Measurements from ENCODE around the gene LCE1A.
A peak's percentile ranks its signal among the peaks of the same experiment; 100 is the strongest.

Gene LCE1A

DNA sequence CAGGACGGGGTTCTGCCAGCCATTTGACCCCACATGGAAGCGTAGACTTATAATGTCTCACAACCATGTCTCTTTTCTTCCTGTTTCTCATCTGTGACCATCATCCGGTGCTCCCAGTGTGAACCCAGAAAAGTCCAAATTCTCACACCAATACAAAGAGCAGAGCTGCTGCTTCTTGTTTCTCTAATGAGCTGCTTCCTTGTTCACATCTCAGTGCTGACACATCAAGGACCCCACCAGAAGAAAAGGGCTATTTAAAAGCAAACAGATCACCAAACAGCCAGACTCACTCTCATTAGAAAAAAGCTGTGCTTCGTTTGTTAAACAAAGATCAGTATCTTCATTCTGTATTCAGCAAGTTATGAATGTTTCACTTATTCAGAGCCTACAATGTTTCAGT lies 31.6 kb upstream of the LCE1A start:
- Histone ChIP-seq H3K36me3 (replicated peaks in 1 of 2; ENCODE audit: control insufficient read depth in 2 of 2, insufficient read depth in 2 of 2, low read length in 2 of 2) (no peaks in the 10 kb centered on the region), H4K91ac (ENCODE audit: low read depth, low read length, poor library complexity) (no peak overlapping the region), H3K27me3 (ENCODE audit: control insufficient read depth in 3 of 3, insufficient read depth in 3 of 3, low read depth in 1 of 3, low read length in 3 of 3) (no peaks in the 10 kb centered on the region), H3K27ac (replicated peaks; ENCODE audit: low read length) (no peak overlapping the region), H3K23ac (ENCODE audit: low read depth, low read length, poor library complexity) (no peak overlapping the region), H2AFZ (ENCODE audit: low read length) (no peak overlapping the region), H3K4me1 (ENCODE audit: control insufficient read depth in 2 of 2, insufficient read depth in 1 of 2, low read depth in 1 of 2, low read length in 2 of 2) (no peaks in the 10 kb centered on the region), H3K18ac (ENCODE audit: low read length) (no peak overlapping the region), H2AK5ac (ENCODE audit: low read depth, low read length) (no peak overlapping the region), H3K9ac (ENCODE audit: low read depth, low read length, poor library complexity) (no peak overlapping the region), H2BK12ac (ENCODE audit: low read length) (no peak overlapping the region), H3K14ac (ENCODE audit: low read length) (no peak overlapping the region), H2BK120ac (ENCODE audit: low read depth, low read length) (no peak overlapping the region), H3K4ac (ENCODE audit: low read length) (no peak overlapping the region), H2BK5ac (ENCODE audit: low read length) (no peak overlapping the region), H3K9me3 (replicated peaks in 1 of 2; ENCODE audit: control insufficient read depth in 2 of 2, insufficient read depth in 1 of 2, low read depth in 1 of 2, low read length in 2 of 2) (peaks cover 0 to 3% of the 10 kb centered on the region in 2 donors), H3K79me1 (ENCODE audit: low read depth, low read length) (no peaks in the 10 kb centered on the region), H4K8ac (ENCODE audit: low read depth, low read length) (no peak overlapping the region), H2BK15ac (ENCODE audit: low read length) (no peak overlapping the region), H3K4me2 (ENCODE audit: insufficient read depth, low read length, poor library complexity, severe bottlenecking) (no peak overlapping the region), H3K4me3 (ENCODE audit: low read length in 2 of 2) (no peak overlapping the region)
- DNase-seq (ENCODE audit: low spot score) = no peak
- WGBS, 2 donors (ENCODE audit: extremely low coverage in 2 of 2, insufficient read length in 2 of 2, insufficient replicate concordance in 1 of 2) = no CpG with 5 or more reads among the region's 4 CpGs

DNA sequence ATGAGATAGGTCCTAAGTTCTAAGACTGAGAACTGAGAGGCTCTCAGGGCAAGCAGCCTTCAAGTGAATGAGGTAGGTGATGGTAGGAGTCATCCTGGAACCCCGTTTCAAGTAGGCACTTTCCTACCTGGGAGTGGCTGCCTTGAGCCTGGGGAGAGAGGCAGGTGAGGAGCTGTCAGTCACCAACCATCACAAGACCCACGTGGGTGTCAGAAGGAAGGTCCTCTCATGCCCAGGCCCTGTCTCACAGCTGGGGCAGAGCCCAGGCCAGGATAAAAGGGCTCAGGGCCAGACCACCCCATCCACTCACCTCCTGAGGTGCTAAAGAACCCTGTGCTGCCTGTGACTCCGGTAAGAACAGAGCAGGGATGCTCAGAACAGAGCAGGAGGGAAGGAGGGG lies 30.9 kb upstream of the LCE1A start, which contains the start of gene LCE1D:
TSS of gene LCE1D (plus strand) at position 301 of the 400 bp plus-strand sequence. CDS start 1,074 bp downstream, outside the sequence.
- no peak within 1 kb of the TSS for H4K91ac ChIP-seq (ENCODE audit: low read depth, low read length, poor library complexity)
- no peak within 1 kb of the TSS for H3K23ac ChIP-seq (ENCODE audit: low read depth, low read length, poor library complexity)
- H3K9ac ChIP-seq (ENCODE audit: low read depth, low read length, poor library complexity) = no peak within 1 kb of the TSS
- H2BK12ac ChIP-seq (ENCODE audit: low read length) = no peak within 1 kb of the TSS
- no peaks in the 10 kb centered on the region for H3K36me3 ChIP-seq (replicated peaks in 1 of 2; ENCODE audit: control insufficient read depth in 2 of 2, insufficient read depth in 2 of 2, low read length in 2 of 2)
- no peaks in the 10 kb centered on the region for H3K4me1 ChIP-seq (ENCODE audit: control insufficient read depth in 2 of 2, insufficient read depth in 1 of 2, low read depth in 1 of 2, low read length in 2 of 2)
- H2BK120ac ChIP-seq (ENCODE audit: low read depth, low read length) = no peak within 1 kb of the TSS
- no peak within 1 kb of the TSS for H2BK5ac ChIP-seq (ENCODE audit: low read length)
- H3K4me3 ChIP-seq (ENCODE audit: low read length in 2 of 2) = no peak within 1 kb of the TSS
- no peak within 1 kb of the TSS for H2AFZ ChIP-seq (ENCODE audit: low read length)
- H3K4ac ChIP-seq (ENCODE audit: low read length) = no peak within 1 kb of the TSS
- no peak within 1 kb of the TSS for H3K18ac ChIP-seq (ENCODE audit: low read length)
- H3K27ac ChIP-seq (replicated peaks; ENCODE audit: low read length) = no peak within 1 kb of the TSS
- H3K79me1 ChIP-seq (ENCODE audit: low read depth, low read length) = no peaks in the 10 kb centered on the region
- H3K27me3 ChIP-seq (ENCODE audit: control insufficient read depth in 3 of 3, insufficient read depth in 3 of 3, low read depth in 1 of 3, low read length in 3 of 3) = no peaks in the 10 kb centered on the region
- no peak within 1 kb of the TSS for H2AK5ac ChIP-seq (ENCODE audit: low read depth, low read length)
- no peak within 1 kb of the TSS for H2BK15ac ChIP-seq (ENCODE audit: low read length)
- no CpG with 5 or more reads among the region's 3 CpGs for WGBS, 2 donors (ENCODE audit: extremely low coverage in 2 of 2, insufficient read length in 2 of 2, insufficient replicate concordance in 1 of 2)
- H3K9me3 ChIP-seq (replicated peaks in 1 of 2; ENCODE audit: control insufficient read depth in 2 of 2, insufficient read depth in 1 of 2, low read depth in 1 of 2, low read length in 2 of 2) = peaks cover 0 to 3% of the 10 kb centered on the region in 2 donors
- H4K8ac ChIP-seq (ENCODE audit: low read depth, low read length) = no peak within 1 kb of the TSS
- H3K14ac ChIP-seq (ENCODE audit: low read length) = no peak within 1 kb of the TSS
- H3K4me2 ChIP-seq (ENCODE audit: insufficient read depth, low read length, poor library complexity, severe bottlenecking) = no peak within 1 kb of the TSS
- no peak for DNase-seq (ENCODE audit: low spot score)

DNA sequence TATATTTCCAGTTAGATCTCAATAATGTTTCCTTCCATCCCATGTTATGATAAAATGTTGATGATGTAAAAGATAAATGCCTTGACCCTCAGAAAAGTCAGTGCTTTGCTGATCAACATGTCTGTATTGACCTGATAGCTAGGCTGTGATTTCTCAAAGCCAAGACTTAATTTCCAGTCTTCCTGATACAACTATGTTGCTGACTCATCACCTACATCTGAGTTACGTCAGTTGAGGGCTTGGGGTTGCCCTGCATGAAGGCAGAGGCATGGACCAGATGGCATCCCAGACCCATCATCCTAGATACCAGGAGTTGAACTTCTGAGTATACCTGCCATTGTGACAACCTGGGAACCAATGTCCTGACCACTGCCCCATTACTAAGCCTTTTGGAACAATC lies 25.9 kb upstream of the LCE1A start:
- H3K4me1 ChIP-seq (ENCODE audit: control insufficient read depth in 2 of 2, insufficient read depth in 1 of 2, low read depth in 1 of 2, low read length in 2 of 2) = no peaks in the 10 kb centered on the region
- no peak overlapping the region for H3K18ac ChIP-seq (ENCODE audit: low read length)
- H2BK120ac ChIP-seq (ENCODE audit: low read depth, low read length) = no peak overlapping the region
- H3K4me2 ChIP-seq (ENCODE audit: insufficient read depth, low read length, poor library complexity, severe bottlenecking) = no peak overlapping the region
- H4K8ac ChIP-seq (ENCODE audit: low read depth, low read length) = no peak overlapping the region
- H3K14ac ChIP-seq (ENCODE audit: low read length) = no peak overlapping the region
- no peak overlapping the region for H3K9ac ChIP-seq (ENCODE audit: low read depth, low read length, poor library complexity)
- H3K36me3 ChIP-seq (replicated peaks in 1 of 2; ENCODE audit: control insufficient read depth in 2 of 2, insufficient read depth in 2 of 2, low read length in 2 of 2) = no peaks in the 10 kb centered on the region
- H2BK15ac ChIP-seq (ENCODE audit: low read length) = no peak overlapping the region
- no peak overlapping the region for H3K27ac ChIP-seq (replicated peaks; ENCODE audit: low read length)
- H4K91ac ChIP-seq (ENCODE audit: low read depth, low read length, poor library complexity) = no peak overlapping the region
- H3K9me3 ChIP-seq (replicated peaks in 1 of 2; ENCODE audit: control insufficient read depth in 2 of 2, insufficient read depth in 1 of 2, low read depth in 1 of 2, low read length in 2 of 2) = peaks cover 0 to 17% of the 10 kb centered on the region in 2 donors
- H2AK5ac ChIP-seq (ENCODE audit: low read depth, low read length) = no peak overlapping the region
- H3K4me3 ChIP-seq (ENCODE audit: low read length in 2 of 2) = no peak overlapping the region
- no peaks in the 10 kb centered on the region for H3K79me1 ChIP-seq (ENCODE audit: low read depth, low read length)
- H3K27me3 ChIP-seq (ENCODE audit: control insufficient read depth in 3 of 3, insufficient read depth in 3 of 3, low read depth in 1 of 3, low read length in 3 of 3) = no peaks in the 10 kb centered on the region
- no peak overlapping the region for H2AFZ ChIP-seq (ENCODE audit: low read length)
- no peak overlapping the region for H2BK5ac ChIP-seq (ENCODE audit: low read length)
- H3K23ac ChIP-seq (ENCODE audit: low read depth, low read length, poor library complexity) = no peak overlapping the region
- no peak for DNase-seq (ENCODE audit: low spot score)
- no CpG with 5 or more reads among the region's 1 CpG for WGBS, 2 donors (ENCODE audit: extremely low coverage in 2 of 2, insufficient read length in 2 of 2, insufficient replicate concordance in 1 of 2)
- H2BK12ac ChIP-seq (ENCODE audit: low read length) = no peak overlapping the region
- no peak overlapping the region for H3K4ac ChIP-seq (ENCODE audit: low read length)

DNA sequence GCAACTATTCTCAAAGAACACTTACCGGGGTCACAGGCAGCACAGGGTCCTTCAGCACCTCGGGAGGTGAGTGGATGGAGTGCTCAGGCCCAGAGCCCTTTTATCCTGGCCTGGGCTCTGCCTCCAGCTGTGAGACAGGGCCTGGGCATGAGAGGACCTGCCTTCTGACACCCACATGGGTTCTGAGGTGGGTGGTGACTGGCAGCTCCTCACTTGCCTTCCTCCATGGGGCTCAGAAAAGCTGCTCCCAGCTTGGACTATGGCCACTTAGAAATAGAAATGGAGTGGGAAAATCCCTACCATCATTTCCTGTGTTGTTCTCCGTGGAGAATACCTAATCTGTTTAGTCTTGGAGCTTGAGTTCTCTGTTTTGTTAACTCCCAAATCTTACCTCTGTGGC lies 20.7 kb upstream of the LCE1A start, which contains the start of gene LCE1C:
TSS of gene LCE1C (minus strand) at position 76 of the 400 bp plus-strand sequence. CDS start 1,173 bp downstream, outside the sequence.
- no peak within 1 kb of the TSS for H3K4ac ChIP-seq (ENCODE audit: low read length)
- no peak within 1 kb of the TSS for H2BK12ac ChIP-seq (ENCODE audit: low read length)
- no peak within 1 kb of the TSS for H4K8ac ChIP-seq (ENCODE audit: low read depth, low read length)
- peak within 1 kb of the TSS; percentile 21 for H3K9ac ChIP-seq (ENCODE audit: low read depth, low read length, poor library complexity)
- peaks cover 0 to 21% of the 10 kb centered on the region in 2 donors for H3K9me3 ChIP-seq (replicated peaks in 1 of 2; ENCODE audit: control insufficient read depth in 2 of 2, insufficient read depth in 1 of 2, low read depth in 1 of 2, low read length in 2 of 2)
- no peak within 1 kb of the TSS for H3K23ac ChIP-seq (ENCODE audit: low read depth, low read length, poor library complexity)
- H3K14ac ChIP-seq (ENCODE audit: low read length) = no peak within 1 kb of the TSS
- H2AFZ ChIP-seq (ENCODE audit: low read length) = no peak within 1 kb of the TSS
- H2BK15ac ChIP-seq (ENCODE audit: low read length) = no peak within 1 kb of the TSS
- no peak within 1 kb of the TSS for H3K27ac ChIP-seq (replicated peaks; ENCODE audit: low read length)
- H3K4me3 ChIP-seq (ENCODE audit: low read length in 2 of 2) = no peak within 1 kb of the TSS
- H3K4me2 ChIP-seq (ENCODE audit: insufficient read depth, low read length, poor library complexity, severe bottlenecking) = no peak within 1 kb of the TSS
- no peaks in the 10 kb centered on the region for H3K36me3 ChIP-seq (replicated peaks in 1 of 2; ENCODE audit: control insufficient read depth in 2 of 2, insufficient read depth in 2 of 2, low read length in 2 of 2)
- no peaks in the 10 kb centered on the region for H3K4me1 ChIP-seq (ENCODE audit: control insufficient read depth in 2 of 2, insufficient read depth in 1 of 2, low read depth in 1 of 2, low read length in 2 of 2)
- H2BK5ac ChIP-seq (ENCODE audit: low read length) = no peak within 1 kb of the TSS
- H2AK5ac ChIP-seq (ENCODE audit: low read depth, low read length) = no peak within 1 kb of the TSS
- no peak within 1 kb of the TSS for H3K18ac ChIP-seq (ENCODE audit: low read length)
- H4K91ac ChIP-seq (ENCODE audit: low read depth, low read length, poor library complexity) = no peak within 1 kb of the TSS
- H3K79me1 ChIP-seq (ENCODE audit: low read depth, low read length) = no peaks in the 10 kb centered on the region
- H3K27me3 ChIP-seq (ENCODE audit: control insufficient read depth in 3 of 3, insufficient read depth in 3 of 3, low read depth in 1 of 3, low read length in 3 of 3) = peaks cover 0 to 2% (median 0%) of the 10 kb centered on the region in 3 experiments
- WGBS, 2 donors (ENCODE audit: extremely low coverage in 2 of 2, insufficient read length in 2 of 2, insufficient replicate concordance in 1 of 2) = no CpG with 5 or more reads among the region's 3 CpGs
- DNase-seq (ENCODE audit: low spot score) = no peak
- H2BK120ac ChIP-seq (ENCODE audit: low read depth, low read length) = no peak within 1 kb of the TSS
